GM18861 (cell line): ENCODE data around the gene KRTDAP.

Source experiments
- ATAC-seq: cut with Tn5 transposase; IDR thresholded peaks from one replicate; pipeline ENCODE4 v1.9.1; 2021; ENCODE audit not compliant: unreplicated experiment

KRTDAP gene

DNA sequence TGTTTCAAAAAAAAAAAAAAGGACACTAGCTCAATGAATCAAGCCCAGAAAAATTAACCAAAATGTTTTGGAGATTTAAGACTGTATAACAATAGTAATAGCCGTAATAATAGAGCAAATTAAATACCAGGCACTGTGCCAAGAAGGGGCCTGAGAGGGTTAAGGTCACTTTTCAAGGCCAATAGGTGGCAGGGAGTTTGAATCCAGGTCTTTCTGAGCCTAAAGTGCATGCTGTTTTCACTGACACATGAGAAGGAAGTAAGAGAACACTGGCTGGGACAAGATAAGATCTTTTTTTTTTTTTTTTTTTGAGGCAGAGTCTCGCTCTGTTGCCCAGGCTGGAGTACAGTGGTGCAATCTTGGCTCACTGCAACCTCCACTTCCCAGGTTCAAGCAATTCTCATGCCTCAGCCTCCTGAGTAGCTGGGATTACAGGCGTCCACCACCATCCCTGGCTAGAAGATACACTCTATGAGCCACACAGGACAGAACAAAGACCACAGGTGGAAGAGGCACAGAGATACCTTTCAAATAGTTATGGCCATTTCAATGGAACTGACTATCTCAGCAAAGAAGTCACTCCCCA, 34.6 kb downstream of the KRTDAP start:
- ATAC-seq: no peak

DNA sequence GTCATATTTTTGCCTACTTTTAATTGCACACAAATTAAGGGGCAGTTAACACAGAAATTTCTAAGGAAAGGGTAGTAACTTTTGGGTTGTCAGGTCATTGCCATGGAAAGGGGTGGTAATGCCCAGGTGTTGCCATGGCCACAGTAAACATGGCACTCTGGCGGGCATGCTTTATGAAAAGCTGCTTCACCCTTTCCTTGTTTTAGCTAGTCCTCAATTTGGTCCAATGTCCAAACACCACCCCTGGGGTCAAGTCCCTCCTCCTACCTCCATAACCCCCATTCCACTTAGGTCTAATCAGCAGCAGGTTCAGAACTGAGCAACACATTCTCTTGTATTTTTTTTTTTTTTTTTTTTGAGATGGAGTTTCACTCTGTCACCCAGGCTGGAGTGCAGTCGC, 35.6 kb downstream of the KRTDAP start:
- ATAC-seq: no peak

DNA sequence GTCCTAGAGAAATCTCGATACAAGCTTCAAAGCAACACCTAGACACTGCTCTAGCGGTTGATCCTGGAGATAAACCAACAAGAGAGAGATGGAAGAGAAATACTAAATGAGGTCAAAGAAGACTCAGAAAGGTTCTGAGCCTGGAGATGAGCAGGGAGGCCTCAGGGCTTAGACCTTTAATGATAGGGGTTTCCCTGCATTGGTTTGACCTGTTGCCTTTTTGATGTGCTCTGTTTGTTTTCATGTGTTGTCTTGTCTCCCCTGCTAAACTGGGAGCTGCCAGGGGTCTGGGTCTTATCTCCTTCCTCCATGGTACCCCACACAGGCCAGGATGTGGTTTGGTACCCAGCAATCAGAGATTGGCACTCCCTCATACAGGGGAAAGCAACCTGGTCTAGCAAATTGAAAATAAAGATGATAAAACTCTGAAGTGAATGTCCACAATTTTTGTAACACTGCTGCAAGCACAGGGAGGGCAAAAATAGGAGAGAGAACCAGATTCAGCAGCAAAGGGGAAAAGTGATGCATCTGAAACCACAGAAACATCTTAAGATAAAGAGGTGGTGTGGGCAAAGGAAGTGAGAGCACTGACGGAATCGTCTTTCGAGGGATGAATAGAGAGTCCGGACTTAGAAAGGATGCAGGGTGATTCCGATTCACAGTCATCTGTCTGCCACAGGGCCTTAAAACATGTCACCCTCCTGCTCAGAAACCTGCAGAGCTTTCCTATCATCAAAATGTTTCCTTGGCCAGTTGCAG, 38.7 kb downstream of the KRTDAP start:
- ATAC-seq: no peak

DNA sequence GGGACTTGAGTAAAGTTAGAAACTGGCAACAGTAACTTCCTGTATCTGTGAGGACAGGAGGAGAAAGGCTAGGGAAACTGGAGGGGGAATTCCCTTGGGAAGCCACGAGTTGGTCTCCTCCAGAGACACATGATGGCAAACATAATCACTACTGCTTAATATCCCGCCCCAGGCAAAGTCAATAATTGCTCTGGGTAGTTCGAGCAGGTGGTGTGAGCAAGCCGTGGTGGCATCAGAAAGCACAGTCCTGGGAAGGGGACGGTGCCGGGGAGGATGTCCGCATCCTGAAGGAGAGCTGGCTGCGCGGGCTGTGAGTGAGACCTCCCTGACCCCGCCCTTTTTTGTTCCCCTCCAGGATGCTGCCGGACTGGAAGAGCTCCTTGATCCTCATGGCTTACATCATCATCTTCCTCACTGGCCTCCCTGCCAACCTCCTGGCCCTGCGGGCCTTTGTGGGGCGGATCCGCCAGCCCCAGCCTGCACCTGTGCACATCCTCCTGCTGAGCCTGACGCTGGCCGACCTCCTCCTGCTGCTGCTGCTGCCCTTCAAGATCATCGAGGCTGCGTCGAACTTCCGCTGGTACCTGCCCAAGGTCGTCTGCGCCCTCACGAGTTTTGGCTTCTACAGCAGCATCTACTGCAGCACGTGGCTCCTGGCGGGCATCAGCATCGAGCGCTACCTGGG, 40.8 kb downstream of the KRTDAP start:
- no peak for ATAC-seq

DNA sequence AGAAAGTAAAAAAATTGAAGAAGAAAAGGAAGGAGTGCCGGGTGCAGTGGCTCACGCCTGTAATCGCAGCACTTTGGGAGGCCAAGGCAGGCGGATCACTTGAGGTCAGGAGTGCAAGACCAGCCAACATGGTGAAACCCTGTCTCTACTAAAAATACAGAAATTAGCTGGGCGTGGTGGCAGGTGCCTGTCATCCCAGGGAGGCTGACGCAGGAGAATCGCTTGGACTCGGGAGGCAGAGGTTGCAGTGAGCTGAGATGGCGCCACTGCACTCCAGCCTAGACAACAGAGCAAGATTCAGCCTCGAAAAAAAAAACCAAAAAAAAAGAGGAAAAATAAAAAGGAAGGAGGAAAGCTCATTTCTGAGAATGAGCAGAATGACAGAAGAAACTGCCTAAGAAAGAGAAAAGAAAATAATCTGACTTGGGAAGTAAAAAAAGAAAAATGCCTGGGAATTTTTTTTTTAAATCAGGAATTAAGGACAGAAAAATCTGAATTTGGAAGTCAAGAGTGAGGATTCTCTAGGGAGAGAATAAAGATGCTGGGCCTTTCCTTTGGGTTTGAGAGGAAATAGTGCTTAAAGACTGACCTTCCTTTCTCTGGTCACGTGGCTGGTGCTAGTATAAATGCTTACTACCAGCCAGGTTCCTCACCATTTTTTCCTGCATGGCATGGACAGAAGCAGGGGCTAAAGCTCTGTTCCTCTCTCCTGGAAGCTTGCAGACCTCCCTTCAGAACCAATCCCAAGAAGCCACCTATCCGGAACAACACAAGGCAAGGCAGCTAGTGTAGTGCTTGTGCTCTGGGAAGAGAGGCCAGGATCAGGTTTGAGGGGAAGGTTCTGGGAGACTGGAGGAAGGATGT, 42.4 kb downstream of the KRTDAP start, which contains the start of gene FFAR2:
TSS of gene FFAR2 (plus strand) at position 652 of the 864 bp plus-strand sequence. CDS start 1,458 bp downstream, outside the sequence.
- ATAC-seq: no peak

DNA sequence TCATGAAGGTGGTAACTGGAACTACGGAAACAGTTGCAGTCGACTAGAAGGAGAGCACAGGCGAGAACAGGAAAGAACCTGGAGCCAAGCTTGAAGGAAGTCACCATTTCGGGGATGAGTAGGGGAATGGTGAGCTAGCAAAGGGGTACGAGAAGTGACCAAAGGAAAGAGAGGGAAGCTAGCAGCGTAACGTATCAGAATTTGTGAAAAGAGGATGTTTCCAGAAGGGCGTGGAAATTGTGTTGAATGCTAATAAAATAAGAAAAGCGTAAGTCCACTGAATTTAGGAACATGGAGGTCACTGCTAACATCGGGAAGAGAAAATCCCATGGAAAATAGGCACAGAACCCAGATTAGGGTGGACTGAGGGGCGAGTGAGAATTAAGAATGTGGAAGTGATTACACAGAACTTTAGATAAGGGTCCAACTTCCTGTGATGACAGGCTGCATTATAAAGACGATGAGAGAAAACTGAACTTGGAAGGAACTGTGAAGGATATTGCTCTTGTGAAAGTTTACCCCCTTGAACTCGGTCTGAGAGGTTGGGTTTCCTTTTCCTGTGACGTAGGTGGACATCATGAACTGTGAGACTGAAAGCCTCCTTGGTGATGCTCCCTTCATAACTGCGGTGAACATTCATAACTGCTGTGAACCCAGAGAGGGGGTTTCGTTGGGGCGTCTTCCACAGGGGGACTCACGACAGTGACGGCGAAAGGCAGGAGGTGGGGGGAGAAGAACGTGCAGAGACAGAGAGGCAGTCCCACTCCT, 44.3 kb downstream of the KRTDAP start:
- no peak for ATAC-seq

DNA sequence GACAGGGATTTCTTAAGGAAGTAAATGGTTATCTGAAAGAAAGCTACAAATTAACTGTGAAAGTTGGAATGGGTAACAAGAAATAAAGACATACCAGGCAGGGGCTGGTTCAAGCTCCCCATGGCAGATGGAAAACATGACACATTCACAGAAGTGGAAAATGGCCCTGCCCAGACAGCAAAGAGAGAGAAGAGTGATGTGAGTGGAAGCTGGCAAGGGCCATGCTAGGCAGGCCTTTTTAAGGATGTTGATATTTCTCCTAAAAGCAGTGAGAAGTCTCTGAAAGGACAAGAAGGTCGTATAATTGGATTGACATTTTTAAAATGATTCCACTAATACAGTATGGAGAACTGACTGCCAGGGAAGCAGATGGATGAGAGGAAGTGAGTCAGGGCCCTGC, 45.5 kb downstream of the KRTDAP start:
- no peak for ATAC-seq

DNA sequence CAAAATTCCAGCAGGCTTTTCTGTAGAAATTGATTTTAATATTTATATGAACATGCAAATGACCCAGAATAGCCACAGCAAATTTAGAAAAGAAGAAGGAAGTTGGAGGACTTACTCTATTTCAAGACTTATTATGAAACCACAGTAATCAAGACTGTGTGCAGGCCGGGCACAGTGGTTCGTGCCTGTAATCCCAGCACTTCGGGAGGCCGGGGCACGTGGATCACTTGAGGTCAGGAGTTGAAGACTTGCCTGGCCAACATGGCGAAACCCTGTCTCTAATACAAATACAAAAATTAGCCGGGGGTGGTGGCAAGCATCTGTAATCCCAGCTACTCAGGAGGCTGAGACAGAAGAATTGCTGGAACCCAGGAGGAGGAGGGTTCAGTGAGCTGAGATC, 48.2 kb downstream of the KRTDAP start:
- ATAC-seq: no peak

DNA sequence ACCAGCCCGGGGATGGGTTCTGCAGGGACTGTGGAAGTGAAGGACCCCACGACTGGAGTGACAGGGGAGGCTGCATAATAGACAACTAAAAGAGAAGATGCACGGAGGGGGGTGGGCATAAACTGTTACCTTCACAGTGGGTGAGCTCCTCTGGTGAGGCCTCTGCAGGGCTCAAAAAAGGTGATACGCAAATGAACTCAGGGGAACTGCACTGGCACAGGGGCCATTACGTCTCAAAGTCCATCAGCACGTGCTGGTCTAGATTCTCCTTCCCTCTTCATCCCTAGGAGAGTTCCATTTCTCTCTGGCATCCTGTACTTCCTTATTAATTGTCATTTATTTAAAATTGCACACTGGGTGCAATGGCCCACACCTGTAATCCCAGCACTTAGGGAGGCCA, 50.3 kb downstream of the KRTDAP start:
- ATAC-seq: no peak

DNA sequence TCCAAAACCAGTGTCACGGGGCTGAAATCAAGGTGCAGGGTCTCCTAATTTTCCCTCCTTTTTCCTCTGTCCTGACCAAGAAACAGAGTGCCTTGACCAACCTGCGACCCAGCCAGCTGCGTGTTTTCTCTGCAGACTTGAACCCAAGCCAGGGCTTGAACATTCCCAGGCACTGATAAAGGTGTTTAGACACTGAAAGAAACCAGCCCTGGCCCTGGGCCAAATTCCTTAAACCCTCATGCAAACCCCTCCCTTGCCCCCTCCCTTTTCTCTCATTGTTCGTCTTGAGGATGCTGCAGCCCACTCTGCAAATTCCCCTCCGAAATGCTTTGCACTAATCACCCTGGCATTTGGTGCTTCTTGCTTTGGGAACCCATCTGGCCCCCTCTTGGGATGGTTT, 51.7 kb downstream of the KRTDAP start:
- ATAC-seq: no peak

DNA sequence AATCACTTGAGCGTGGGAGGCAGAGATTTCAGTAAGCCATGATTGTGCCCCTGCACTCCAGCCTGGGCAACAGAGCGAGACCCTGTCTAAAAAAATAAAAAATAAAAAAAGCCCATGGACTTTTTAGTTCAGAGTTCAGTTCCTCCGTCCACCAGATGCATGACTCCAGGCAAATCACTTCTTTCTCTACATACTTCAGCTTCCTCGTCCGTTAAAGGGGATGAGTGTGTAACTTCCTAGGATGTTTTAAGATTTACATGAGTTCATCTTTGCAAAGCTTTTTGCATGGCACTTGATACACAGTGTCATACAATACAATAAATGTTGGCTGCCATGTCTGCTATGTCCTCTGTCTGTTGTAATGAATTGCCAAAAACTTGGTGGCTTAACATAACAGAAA, 52.2 kb downstream of the KRTDAP start:
- no peak for ATAC-seq

DNA sequence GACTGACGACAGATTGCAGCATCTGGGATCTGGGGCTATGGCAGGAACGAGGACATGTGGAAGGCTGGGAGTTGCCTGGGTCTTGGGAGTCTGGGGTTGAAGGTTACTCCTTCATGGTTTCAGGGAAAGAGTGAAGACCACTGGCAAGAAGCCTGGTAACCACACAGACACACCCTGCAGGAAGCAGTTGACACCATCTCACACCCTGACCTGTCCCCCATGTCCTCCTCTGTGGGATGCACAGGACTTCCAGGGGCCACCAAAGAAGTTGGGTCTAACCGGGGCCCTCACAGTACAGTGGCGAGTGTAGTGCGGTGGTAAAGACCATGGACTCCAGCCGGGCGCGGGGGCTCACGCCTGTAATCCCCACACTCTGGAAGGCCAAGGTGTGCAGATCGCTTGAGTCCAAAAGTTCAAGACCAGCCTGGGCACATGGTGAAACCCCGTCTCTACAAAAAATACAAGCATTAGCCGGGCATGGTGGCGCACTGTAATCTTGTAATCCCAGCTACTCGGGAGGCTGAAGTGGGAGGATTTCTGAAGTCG, 52.8 kb downstream of the KRTDAP start:
- ATAC-seq: no peak
